DND-41 (cell line): ENCODE results near the gene CLEC20A.
A peak's percentile ranks its signal among the peaks of the same experiment; 100 is the strongest.

Source experiments
- ATAC-seq: fragments of 200-7000 bp; cut with Tn5 transposase; 3 replicates; pipeline ENCODE4 v1.9.1; 2021; ENCODE audit warnings: low read depth; ENCODE audit not compliant: insufficient read depth
- DNase-seq: peaks from one replicate; pipeline ENCODE4 v3.0.0-alpha.2; 2020
- H2AFZ ChIP-seq: 2 replicates; pipeline ENCODE4 v1.6.0; 2012; ENCODE audit warnings: low read depth, low read length
- H3K27ac ChIP-seq: 2 replicates; pipeline ENCODE4 v1.5.1; 2012; ENCODE audit warnings: low read length, inconsistent platforms
- H3K27me3 ChIP-seq: fragments of 200-600 bp; sonication (generic); 2 replicates; pipeline ENCODE4 v1.6.0; 2012; ENCODE audit warnings: low read length, mild to moderate bottlenecking, inconsistent platforms; ENCODE audit not compliant: insufficient read depth, poor library complexity
- H3K36me3 ChIP-seq: 2 replicates; pipeline ENCODE4 v1.5.1; 2012; ENCODE audit warnings: low read length, inconsistent platforms; ENCODE audit not compliant: insufficient read depth
- H3K4me1 ChIP-seq: 2 replicates; pipeline ENCODE4 v1.5.1; 2012; ENCODE audit warnings: mild to moderate bottlenecking, low read length; ENCODE audit not compliant: insufficient read depth
- H3K4me2 ChIP-seq: 2 replicates; pipeline ENCODE4 v1.6.0; 2012; ENCODE audit warnings: mild to moderate bottlenecking, moderate library complexity, low read length, inconsistent platforms; ENCODE audit not compliant: insufficient read depth
- H3K4me3 ChIP-seq, 2 experiments: fragments of 200-600 bp in 1 of 2; shearing (Covaris generic) in 1 of 2; 2 replicates each; pipeline ENCODE4 v1.5.1; 2012 to 2016; ENCODE audit warnings: inconsistent platforms in 2 of 2, low read length in 2 of 2, mild to moderate bottlenecking in 2 of 2, low read depth in 1 of 2, moderate library complexity in 1 of 2
- H3K79me2 ChIP-seq: 2 replicates; pipeline ENCODE4 v1.6.0; 2012; ENCODE audit warnings: low read length, inconsistent platforms; ENCODE audit not compliant: insufficient read depth
- H3K9ac ChIP-seq: 2 replicates; pipeline ENCODE4 v1.6.0; 2012; ENCODE audit warnings: low read depth, mild to moderate bottlenecking, inconsistent platforms, low read length, moderate library complexity
- H3K9me3 ChIP-seq: 2 replicates; pipeline ENCODE4 v1.5.1; 2012; ENCODE audit warnings: low read length, moderate library complexity, mild to moderate bottlenecking, inconsistent platforms; ENCODE audit not compliant: insufficient read depth, severe bottlenecking
- H4K20me1 ChIP-seq: 2 replicates; pipeline ENCODE4 v1.6.0; 2012; ENCODE audit warnings: low read length; ENCODE audit not compliant: insufficient read depth
- CTCF ChIP-seq: IDR thresholded peaks from 2 replicates; pipeline ENCODE4 v1.5.1; 2012; ENCODE audit warnings: borderline replicate concordance, low read length, moderate library complexity, mild to moderate bottlenecking; ENCODE audit not compliant: poor library complexity, severe bottlenecking; ENCODE audit errors: extremely low read depth
- EZH2 ChIP-seq: IDR thresholded peaks from 3 replicates; pipeline ENCODE4 v1.6.1; 2012; ENCODE audit warnings: borderline replicate concordance, low read depth, mild to moderate bottlenecking, moderate library complexity, low read length, inconsistent platforms; ENCODE audit not compliant: severe bottlenecking

The CLEC20A gene

DNA sequence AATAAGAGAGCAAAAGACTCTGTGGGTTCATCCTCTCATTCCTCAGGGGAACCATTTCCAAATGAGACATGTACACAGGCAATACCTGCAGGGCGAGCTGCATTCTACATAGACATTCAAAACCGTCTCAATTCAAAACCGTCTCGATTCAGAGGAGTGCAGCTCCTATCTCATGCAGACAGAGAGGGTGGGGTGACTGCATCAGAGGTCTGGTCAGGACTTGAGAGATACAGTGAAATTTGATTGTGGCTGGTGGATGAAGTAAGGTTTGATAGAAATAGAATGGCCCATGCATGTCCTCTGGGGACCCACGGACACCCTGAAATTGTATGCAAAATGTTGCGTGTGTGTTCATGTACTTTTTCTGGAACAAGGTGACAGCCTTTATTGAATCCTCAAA lies 43.4 kb upstream of the CLEC20A start:
- no peak for ATAC-seq
- no peaks in the 10 kb centered on the region for H3K79me2 ChIP-seq
- H3K4me2 ChIP-seq: no peak overlapping the region

DNA sequence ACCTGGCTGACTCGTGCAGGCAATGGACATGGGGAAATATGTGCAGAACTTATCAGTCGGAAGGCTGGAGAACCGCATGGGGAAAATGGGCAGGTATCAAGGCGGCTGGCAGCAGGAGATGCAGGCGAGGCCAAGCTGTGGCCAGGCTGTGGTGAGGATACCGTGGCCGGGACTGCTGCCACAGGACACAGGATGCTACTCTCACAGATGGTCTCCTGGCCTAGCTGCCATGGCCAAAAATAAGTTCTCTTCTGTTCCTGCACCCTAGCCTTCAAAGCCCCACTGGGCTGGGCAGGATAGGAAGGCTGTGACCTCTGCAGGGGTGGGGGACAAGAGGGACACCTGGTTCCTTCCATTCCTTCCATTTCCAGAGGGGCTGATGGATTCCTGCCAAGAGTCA lies 42.5 kb upstream of the CLEC20A start:
- no peak for DNase-seq
- ATAC-seq: no peak
- no peaks in the 10 kb centered on the region for H3K9me3 ChIP-seq
- no peaks in the 10 kb centered on the region for H3K79me2 ChIP-seq
- no peak overlapping the region for H3K4me3 ChIP-seq
- H3K27ac ChIP-seq: no peak overlapping the region
- H2AFZ ChIP-seq: peak overlapping the region; percentile 31; the same call in 1 of the 2 replicates
- TF ChIP-seq CTCF (no peak), EZH2 (no peak)
- no peak overlapping the region for H3K9ac ChIP-seq
- H3K4me2 ChIP-seq: no peak overlapping the region
- H4K20me1 ChIP-seq: no peaks in the 10 kb centered on the region
- peaks cover 19% of the 10 kb centered on the region for H3K4me1 ChIP-seq
- no peaks in the 10 kb centered on the region for H3K36me3 ChIP-seq
- H3K27me3 ChIP-seq: peaks cover 5% of the 10 kb centered on the region

More for the DNA sequence above, 43.4 kb upstream of the CLEC20A start:
- peaks cover 19% of the 10 kb centered on the region for H3K4me1 ChIP-seq
- no peak for DNase-seq
- no peaks in the 10 kb centered on the region for H3K9me3 ChIP-seq
- H3K4me3 ChIP-seq: no peak overlapping the region
- H3K27me3 ChIP-seq: peaks cover 5% of the 10 kb centered on the region
- H4K20me1 ChIP-seq: no peaks in the 10 kb centered on the region
- no peaks in the 10 kb centered on the region for H3K36me3 ChIP-seq
- no peak for TF ChIP-seq EZH2
- no peak for TF ChIP-seq CTCF
- no peak overlapping the region for H3K27ac ChIP-seq
- no peak overlapping the region for H2AFZ ChIP-seq
- no peak overlapping the region for H3K9ac ChIP-seq

DNA sequence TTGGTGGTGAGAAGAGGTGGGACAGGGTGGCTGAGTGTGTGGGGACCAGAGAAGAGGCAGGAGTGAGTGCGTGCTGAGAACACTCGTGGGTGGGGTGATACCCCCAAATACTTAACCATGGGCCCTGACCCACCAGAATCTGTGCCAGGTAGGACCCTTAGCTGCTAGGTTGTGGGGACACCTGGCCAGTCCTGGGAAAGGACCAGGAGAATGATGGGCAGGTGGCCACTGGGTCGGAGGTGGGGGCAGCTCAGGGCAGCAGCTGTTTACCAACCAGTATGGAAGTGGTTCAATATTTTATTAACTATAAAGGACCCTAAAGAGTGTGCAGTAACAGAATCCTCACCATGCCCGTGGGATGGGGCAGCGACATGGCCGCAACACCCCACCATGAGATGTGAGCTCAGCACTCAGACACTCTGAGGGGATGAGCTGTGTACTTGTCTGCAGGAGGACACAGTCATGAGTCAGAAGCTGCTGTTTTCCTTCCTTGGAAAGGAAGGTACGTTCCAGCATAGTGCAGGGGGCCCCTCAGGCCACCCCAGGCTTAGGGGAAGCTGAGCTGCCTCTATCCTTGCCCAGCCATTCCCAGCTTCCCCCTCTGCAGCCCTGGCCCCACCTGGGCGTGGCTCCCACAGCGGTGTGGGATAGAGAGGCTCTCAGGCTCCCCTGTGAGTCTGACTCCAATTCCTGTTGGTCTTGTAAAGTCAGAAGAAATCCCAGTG lies 41.6 kb upstream of the CLEC20A start:
- H4K20me1 ChIP-seq: no peaks in the 10 kb centered on the region
- no peak overlapping the region for H3K4me2 ChIP-seq
- no peaks in the 10 kb centered on the region for H3K79me2 ChIP-seq
- H3K36me3 ChIP-seq: no peaks in the 10 kb centered on the region
- no peak overlapping the region for H3K4me3 ChIP-seq
- no peak overlapping the region for H2AFZ ChIP-seq
- DNase-seq: no peak
- H3K9me3 ChIP-seq: no peaks in the 10 kb centered on the region
- no peak overlapping the region for H3K9ac ChIP-seq
- TF ChIP-seq EZH2 (no peak), CTCF (no peak)
- H3K27me3 ChIP-seq: peaks cover 5% of the 10 kb centered on the region
- no peak overlapping the region for H3K27ac ChIP-seq
- peaks cover 19% of the 10 kb centered on the region for H3K4me1 ChIP-seq
- no peak for ATAC-seq
